Upper lobe of left lung (tissue), 6 donors: ENCODE data around the gene CMTM1. TPM values are rescaled to one million over a fixed set of nuclear protein-coding genes. Genes with fewer than 3 reads are reported as not detected.

Source experiments
- ATAC-seq, 2 donors: fragments of 200-7000 bp; cut with Tn5 transposase; one replicate each; pipeline ENCODE4 v1.9.1; 2022; ENCODE audit warnings: mild to moderate bottlenecking in 2 of 2, moderate library complexity in 2 of 2; ENCODE audit not compliant: low FRiP score in 2 of 2
- DNase-seq, 2 donors: peaks; one replicate each; pipeline ENCODE4 v3.0.0-alpha.2; 2019 to 2020
- H3K27ac ChIP-seq, 4 donors: fragments of 200-600 bp; sonication (generic); one replicate each; pipeline ENCODE4 v1.5.1; 2016 to 2019
- H3K27me3 ChIP-seq, 4 donors: fragments of 200-600 bp; sonication (generic); one replicate each; pipeline ENCODE4 v1.5.1; 2017 to 2019
- H3K36me3 ChIP-seq, 4 donors: fragments of 200-600 bp; sonication (generic); one replicate each; pipeline ENCODE4 v1.5.1; 2016 to 2019
- H3K4me1 ChIP-seq, 4 donors: fragments of 200-600 bp; sonication (generic); one replicate each; pipeline ENCODE4 v1.5.1; 2018 to 2019
- H3K4me3 ChIP-seq, 4 donors: fragments of 200-600 bp; sonication (generic); one replicate each; pipeline ENCODE4 v1.5.1; 2017 to 2019; ENCODE audit warnings: mild to moderate bottlenecking in 2 of 4, moderate library complexity in 1 of 4
- H3K9me3 ChIP-seq, 4 donors: fragments of 200-600 bp; sonication (generic); one replicate each; pipeline ENCODE4 v1.5.1; 2018 to 2019
- EP300 ChIP-seq, 4 donors: sonication (generic); formaldehyde crosslinking; IDR thresholded peaks; one replicate each; pipeline ENCODE4 v1.5.1; 2017; ENCODE audit warnings: antibody characterized with exemption in 4 of 4, control low read depth in 2 of 4
- POLR2A ChIP-seq, 4 donors: fragments of 450-650 bp; IDR thresholded peaks; one replicate each; pipeline ENCODE4 v1.5.1; 2016 to 2017; ENCODE audit warnings: antibody characterized with exemption in 4 of 4, mild to moderate bottlenecking in 2 of 4
- POLR2AphosphoS5 ChIP-seq, 2 donors: sonication (generic); formaldehyde crosslinking; IDR thresholded peaks; one replicate each; pipeline ENCODE4 v1.5.1; 2017; ENCODE audit warnings: antibody characterized with exemption in 2 of 2
- WGBS, 2 donors: methylation state at CpG; one replicate each; pipeline ENCODE4 v1.1.5; 2017 to 2018; 5-methylcytosine and 5-hydroxymethylcytosine counted together
- total RNA-seq, 6 donors: library from RNA; depleted of rRNA in 4 of 6; stranded (reverse); fragments of >200 nt in 4 of 6; gene quantifications; one replicate each; pipeline versions ENCODE4 v1.1.0 to v1.2.1, GENCODE V29; 2016 to 2021
- TF ChIP-seq, protein P1 (sequence below), 6 experiments: fragments of 450-650 bp in 4 of 6; fragments of 200-600 bp in 2 of 6; sonication (generic) in 2 of 6; IDR thresholded peaks; one replicate each; pipeline ENCODE4 v1.5.1; 2016 to 2019; ENCODE audit warnings: antibody characterized with exemption in 6 of 6
- donor health status: DM: no; HTN: no; CAD: no; lungs with moderate emphysema.
- donor health status: DM: no; HTN: yes; CAD: no; lungs with severe emphysema.

The CMTM1 gene
- total RNA-seq, 6 donors from 2014 or later: 0.61 to 9.5 (median 2.6) TPM; not detected in 2

DNA sequence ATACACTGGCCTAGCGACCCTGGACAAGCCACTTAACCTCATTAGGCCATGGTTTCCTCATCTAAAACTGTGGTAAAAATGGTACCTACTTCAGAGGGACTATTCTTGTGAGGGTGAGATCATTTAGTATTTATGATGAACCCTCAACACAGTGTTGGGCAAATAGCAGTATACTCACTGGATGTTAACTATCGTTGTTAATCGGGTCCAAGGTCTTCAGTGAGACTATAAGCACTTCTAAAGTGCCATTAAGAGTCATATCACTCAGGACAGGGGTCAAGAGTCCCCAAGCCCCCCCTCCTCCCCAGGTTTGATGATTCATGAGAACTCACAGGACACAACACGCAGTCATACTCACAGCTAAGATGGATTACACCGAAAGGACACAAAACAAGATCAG, 27.3 kb upstream of the CMTM1 start:
- DNase-seq (no peak), ATAC-seq (no peak)
- WGBS, 2 donors: 65 to 85% methylated on average over 5 of the region's 5 CpGs
- peaks cover 4 to 50% (median 28%) of the 10 kb centered on the region in 4 donors for H3K36me3 ChIP-seq
- no peaks in the 10 kb centered on the region for H3K27me3 ChIP-seq
- H3K27ac ChIP-seq: no peak overlapping the region
- H3K9me3 ChIP-seq: no peaks in the 10 kb centered on the region
- H3K4me3 ChIP-seq: no peak overlapping the region
- H3K4me1 ChIP-seq: peaks cover 0 to 6% (median 4%) of the 10 kb centered on the region in 4 donors
- TF ChIP-seq, protein P1, sequence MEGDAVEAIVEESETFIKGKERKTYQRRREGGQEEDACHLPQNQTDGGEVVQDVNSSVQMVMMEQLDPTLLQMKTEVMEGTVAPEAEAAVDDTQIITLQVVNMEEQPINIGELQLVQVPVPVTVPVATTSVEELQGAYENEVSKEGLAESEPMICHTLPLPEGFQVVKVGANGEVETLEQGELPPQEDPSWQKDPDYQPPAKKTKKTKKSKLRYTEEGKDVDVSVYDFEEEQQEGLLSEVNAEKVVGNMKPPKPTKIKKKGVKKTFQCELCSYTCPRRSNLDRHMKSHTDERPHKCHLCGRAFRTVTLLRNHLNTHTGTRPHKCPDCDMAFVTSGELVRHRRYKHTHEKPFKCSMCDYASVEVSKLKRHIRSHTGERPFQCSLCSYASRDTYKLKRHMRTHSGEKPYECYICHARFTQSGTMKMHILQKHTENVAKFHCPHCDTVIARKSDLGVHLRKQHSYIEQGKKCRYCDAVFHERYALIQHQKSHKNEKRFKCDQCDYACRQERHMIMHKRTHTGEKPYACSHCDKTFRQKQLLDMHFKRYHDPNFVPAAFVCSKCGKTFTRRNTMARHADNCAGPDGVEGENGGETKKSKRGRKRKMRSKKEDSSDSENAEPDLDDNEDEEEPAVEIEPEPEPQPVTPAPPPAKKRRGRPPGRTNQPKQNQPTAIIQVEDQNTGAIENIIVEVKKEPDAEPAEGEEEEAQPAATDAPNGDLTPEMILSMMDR (IDR thresholded peaks at IDR 0.05): no peak
- TF ChIP-seq EP300 (IDR thresholded peaks at IDR 0.05) (no peak), POLR2AphosphoS5 (IDR thresholded peaks at IDR 0.05) (no peak), POLR2A (IDR thresholded peaks at IDR 0.05) (no peak)

GRCh38 chr16:66539623-66540469, 26.4 kb upstream of the CMTM1 start:
- H3K27ac ChIP-seq: no peak overlapping the region
- DNase-seq (no peak), ATAC-seq (no peak)
- H3K4me1 ChIP-seq: peaks cover 0 to 6% (median 4%) of the 10 kb centered on the region in 4 donors
- H3K4me3 ChIP-seq: no peak overlapping the region
- H3K9me3 ChIP-seq: no peaks in the 10 kb centered on the region
- peaks cover 4 to 52% (median 27%) of the 10 kb centered on the region in 4 donors for H3K36me3 ChIP-seq
- no peak for TF ChIP-seq POLR2AphosphoS5 (IDR thresholded peaks at IDR 0.05)
- no peak for TF ChIP-seq POLR2A (IDR thresholded peaks at IDR 0.05)
- no peak for TF ChIP-seq EP300 (IDR thresholded peaks at IDR 0.05)
- TF ChIP-seq, protein P1 (IDR thresholded peaks at IDR 0.05): no peak
- no peaks in the 10 kb centered on the region for H3K27me3 ChIP-seq
- 52 to 67% methylated on average over 3 of the region's 3 CpGs for WGBS, 2 donors

DNA sequence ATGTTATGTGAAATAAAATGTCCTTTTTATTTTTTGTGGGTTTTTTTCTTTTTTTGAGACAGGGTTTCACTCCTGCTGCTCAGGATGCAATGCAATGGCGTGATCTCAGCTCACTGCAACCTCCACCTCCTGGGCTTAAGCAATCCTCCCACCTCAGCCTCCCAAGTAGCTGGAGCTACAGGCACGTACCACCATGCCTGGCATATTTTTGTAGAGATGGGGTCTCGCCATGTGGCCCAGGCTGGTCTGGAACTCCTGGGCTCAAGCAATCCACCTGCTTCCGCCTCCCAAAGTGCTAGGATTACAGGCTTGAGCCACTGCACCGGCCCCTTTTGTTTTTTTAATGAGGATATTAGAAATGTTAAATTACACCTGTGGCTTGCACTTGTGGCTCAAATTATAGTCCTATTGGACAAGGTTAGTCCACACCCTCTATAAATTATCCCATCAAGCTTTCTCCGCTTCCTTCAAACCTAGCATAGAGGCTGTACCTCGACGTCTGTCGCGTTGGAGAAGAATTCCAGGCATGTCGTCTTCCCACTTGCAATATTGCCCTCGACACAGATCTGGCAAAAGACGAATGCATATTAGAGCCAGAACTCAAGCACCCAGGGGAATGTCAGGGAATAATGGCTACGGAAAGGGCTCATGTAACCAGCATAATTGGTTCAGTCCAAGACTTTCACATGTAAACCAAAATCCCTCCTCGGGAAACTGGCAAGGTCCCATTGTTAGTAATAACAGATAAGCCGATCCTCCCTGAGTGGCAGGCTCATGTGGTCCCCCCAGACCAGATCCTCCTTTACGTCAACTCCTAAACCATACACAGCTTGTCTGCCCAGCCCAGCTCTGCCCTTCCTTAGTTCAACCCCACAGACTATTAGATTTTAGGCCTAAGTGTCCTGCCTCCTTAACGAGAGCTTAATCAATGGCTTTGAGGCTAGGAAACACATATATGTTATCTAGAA, 24.6 kb upstream of the CMTM1 start:
- no peak for ATAC-seq
- TF ChIP-seq POLR2AphosphoS5 (IDR thresholded peaks at IDR 0.05) (no peak), POLR2A (IDR thresholded peaks at IDR 0.05) (no peak), EP300 (IDR thresholded peaks at IDR 0.05) (no peak)
- TF ChIP-seq, protein P1 (IDR thresholded peaks at IDR 0.05): no peak
- DNase-seq: no peak
- Histone ChIP-seq H3K27me3 (no peaks in the 10 kb centered on the region), H3K4me3 (no peak overlapping the region), H3K9me3 (no peaks in the 10 kb centered on the region), H3K36me3 (peaks cover 0 to 41% (median 17%) of the 10 kb centered on the region in 4 donors), H3K27ac (no peak overlapping the region), H3K4me1 (peaks cover 0 to 9% (median 4%) of the 10 kb centered on the region in 4 donors)
- WGBS, 2 donors: 79 to 81% methylated on average over 18 of the region's 18 CpGs

- peaks cover 0 to 14% (median 4%) of the 10 kb centered on the region in 4 donors for H3K4me1 ChIP-seq
- TF ChIP-seq POLR2A (IDR thresholded peaks at IDR 0.05) (no peak), POLR2AphosphoS5 (IDR thresholded peaks at IDR 0.05) (no peak), EP300 (IDR thresholded peaks at IDR 0.05) (no peak)
- TF ChIP-seq, protein P1 (IDR thresholded peaks at IDR 0.05): no peak
Measured at GRCh38 chr16:66542396-66542795, 23.8 kb upstream of the CMTM1 start.

More at GRCh38 chr16:66542396-66542795, 23.8 kb upstream of the CMTM1 start:
- Histone ChIP-seq H3K36me3 (peaks cover 0 to 37% (median 11%) of the 10 kb centered on the region in 4 donors), H3K27ac (no peak overlapping the region), H3K9me3 (no peaks in the 10 kb centered on the region), H3K4me3 (no peak overlapping the region), H3K27me3 (no peaks in the 10 kb centered on the region)
- 92 to 93% methylated on average over 3 of the region's 3 CpGs for WGBS, 2 donors
- DNase-seq: no peak
- no peak for ATAC-seq
